B cell (primary cell): ENCODE data around the gene ZMYND15. TPM values are rescaled to one million over a fixed set of nuclear protein-coding genes. Genes with fewer than 3 reads are reported as not detected.

Source experiments
- ATAC-seq: fragments of 200-7000 bp; cut with Tn5 transposase; one replicate; pipeline ENCODE4 v1.10.0; 2021; ENCODE audit warnings: low read depth, mild to moderate bottlenecking, moderate number of reproducible peaks, moderate library complexity
- CTCF ChIA-PET: fragments of 350-600 bp; sonication (Branson Sonifier 250); formaldehyde crosslinking; loops from one replicate; lab custom pipeline; 2021; ENCODE audit warnings: antibody characterized with exemption, inconsistent platforms; lab: Charles Lee
- POLR2A ChIA-PET: fragments of 350-600 bp; sonication (Branson Sonifier 250); formaldehyde crosslinking; loops from one replicate; lab custom pipeline; 2021; ENCODE audit warnings: antibody characterized with exemption; lab: Charles Lee
- DNase-seq: peaks from one replicate; pipeline ENCODE4 v3.0.0; 2013
- H2AFZ ChIP-seq: 2 replicates; pipeline ENCODE4 v1.6.1; 2012; ENCODE audit warnings: mild to moderate bottlenecking, low read depth, low read length; ENCODE audit not compliant: insufficient read depth, poor library complexity, severe bottlenecking
- H3K27ac ChIP-seq, 2 donors: 1 replicate in 1 of 2; 2 replicates in 1 of 2; pipeline ENCODE4 v1.5.1; 2012 to 2013; ENCODE audit warnings: low read length in 2 of 2, mild to moderate bottlenecking in 2 of 2, moderate library complexity in 1 of 2
- H3K27me3 ChIP-seq, 4 experiments: fragments of 200-600 bp in 1 of 4; sonication (generic) in 1 of 4; replicated peaks in 1 of 4; 1 replicate in 2 of 4; 2 replicates in 2 of 4; pipeline versions ENCODE4 v1.6.1 to v1.7.0; 2013 to 2016; ENCODE audit warnings: low read length in 3 of 4, mild to moderate bottlenecking in 2 of 4, mixed read lengths in 1 of 4, moderate library complexity in 1 of 4; ENCODE audit not compliant: insufficient read depth in 4 of 4, control insufficient read depth in 3 of 4; ENCODE audit errors: control extremely low read depth in 1 of 4
- H3K36me3 ChIP-seq, 2 experiments: replicated peaks in 1 of 2; 1 replicate in 1 of 2; 2 replicates in 1 of 2; pipeline versions ENCODE4 v1.6.1 to v1.7.1; 2013; ENCODE audit warnings: low read length in 1 of 2; ENCODE audit not compliant: insufficient read depth in 2 of 2, control insufficient read depth in 1 of 2; ENCODE audit errors: control extremely low read depth in 1 of 2, extremely low read depth in 1 of 2
- H3K4me1 ChIP-seq, 2 donors: fragments of 200-600 bp in 1 of 2; sonication (generic) in 1 of 2; 1 replicate in 1 of 2; 2 replicates in 1 of 2; pipeline versions ENCODE4 v1.5.1 to v1.6.1; 2013 to 2017; ENCODE audit warnings: low read length in 2 of 2; ENCODE audit not compliant: control insufficient read depth in 2 of 2, insufficient read depth in 2 of 2
- H3K4me2 ChIP-seq: replicated peaks from 2 replicates; pipeline ENCODE3; 2012; ENCODE audit warnings: mild to moderate bottlenecking, low read depth, low read length; ENCODE audit not compliant: poor library complexity, severe bottlenecking
- H3K4me3 ChIP-seq, 5 experiments: fragments of 200-600 bp in 1 of 5; sonication (generic) in 1 of 5; 1 replicate in 3 of 5; 2 replicates in 2 of 5; pipeline versions ENCODE4 v1.5.1 to v1.7.0; 2011 to 2016; ENCODE audit warnings: low read length in 4 of 5, mild to moderate bottlenecking in 4 of 5, low read depth in 2 of 5, control low read depth in 1 of 5, moderate library complexity in 1 of 5; ENCODE audit not compliant: insufficient read depth in 1 of 5; ENCODE audit errors: control extremely low read depth in 1 of 5, extremely low read depth in 1 of 5
- H3K79me2 ChIP-seq: fragments of 200-600 bp; sonication (generic); one replicate; pipeline ENCODE4 v1.6.0; 2016; ENCODE audit warnings: low read length; ENCODE audit not compliant: control insufficient read depth, insufficient read depth
- H3K9ac ChIP-seq: fragments of 200-600 bp; sonication (generic); 2 replicates; pipeline ENCODE4 v1.6.1; 2017; ENCODE audit warnings: mild to moderate bottlenecking, low read length, moderate library complexity
- H3K9me3 ChIP-seq, 3 donors: one replicate each; pipeline versions ENCODE4 v1.6.1 to v1.7.1; 2013; ENCODE audit warnings: low read length in 2 of 3; ENCODE audit not compliant: control insufficient read depth in 2 of 3, insufficient read depth in 1 of 3; ENCODE audit errors: control extremely low read depth in 1 of 3
- H4K20me1 ChIP-seq: 2 replicates; pipeline ENCODE4 v1.6.0; 2012; ENCODE audit warnings: mild to moderate bottlenecking, low read length; ENCODE audit not compliant: insufficient read depth, control insufficient read depth, poor library complexity, severe bottlenecking
- H3K27ac Mint-ChIP-seq: one replicate; pipeline ENCODE4 v1.8.0; 2021; ENCODE audit warnings: mixed read lengths
- H3K27me3 Mint-ChIP-seq: one replicate; pipeline ENCODE4 v1.8.0; 2021; ENCODE audit warnings: mixed read lengths
- H3K4me1 Mint-ChIP-seq: one replicate; pipeline ENCODE4 v1.8.0; 2021; ENCODE audit warnings: mixed read lengths
- H3K4me3 Mint-ChIP-seq: one replicate; pipeline ENCODE4 v1.8.0; 2021; ENCODE audit warnings: mixed read lengths
- H3K9me3 Mint-ChIP-seq: one replicate; pipeline ENCODE4 v1.8.0; 2022; ENCODE audit warnings: mixed read lengths; ENCODE audit not compliant: insufficient read depth
- EZH2 ChIP-seq: IDR thresholded peaks from 2 replicates; pipeline ENCODE4 v1.6.1; 2012; ENCODE audit warnings: borderline replicate concordance, low read depth, mild to moderate bottlenecking, moderate library complexity, low read length; ENCODE audit not compliant: insufficient read depth, poor library complexity, severe bottlenecking
- WGBS: methylation state at CpG from one replicate; pipeline ENCODE4 v1.1.5; 2013; ENCODE audit warnings: missing lambda C conversion rate; ENCODE audit not compliant: insufficient coverage; 5-methylcytosine and 5-hydroxymethylcytosine counted together
- intact Hi-C: fragments of 100-400 bp; cut with micrococcal nuclease; formaldehyde crosslinking; loops from one replicate; pipeline ENCODE4 v1.10.0; 2022
- polyA plus RNA-seq: library from polyadenylated mRNA; depleted of rRNA; stranded (reverse); fragments of >200 nt; gene quantifications from 2 replicates; pipeline ENCODE4 v1.2.3, GENCODE V29; 2012
- total RNA-seq, 2 donors: library from RNA; stranded (reverse); fragments of 120-200 nt in 1 of 2; gene quantifications; 1 replicate in 1 of 2; 2 replicates in 1 of 2; pipeline versions ENCODE4 v1.2.3 to v1.2.4, GENCODE V29; 2013 to 2022
- TF ChIP-seq, protein P1 (sequence below): fragments of 200-600 bp; IDR thresholded peaks from one replicate; pipeline ENCODE4 v1.8.0; 2022; ENCODE audit warnings: antibody characterized with exemption, mild to moderate bottlenecking

The ZMYND15 gene
- total and polyA plus RNA-seq, 2 donors (not counting 1 experiment from before 2014, with no cell fraction given): 0.72 to 2.5 TPM

GRCh38 chr17:4719146-4719545 is 20.5 kb upstream of the ZMYND15 start:
- Mint-ChIP-seq H3K4me1 (peaks cover 21% of the 10 kb centered on the region), H3K9me3 (no peaks in the 10 kb centered on the region), H3K27me3 (no peaks in the 10 kb centered on the region), H3K27ac (no peak overlapping the region), H3K4me3 (no peak overlapping the region)
- Histone ChIP-seq H3K4me1 (peaks cover 14 to 23% of the 10 kb centered on the region in 2 donors), H3K27me3 (no peaks in the 10 kb centered on the region), H2AFZ (no peak overlapping the region), H3K4me2 (no peak overlapping the region), H4K20me1 (no peaks in the 10 kb centered on the region), H3K79me2 (peaks cover 12% of the 10 kb centered on the region), H3K9ac (no peak overlapping the region), H3K4me3 (no peak overlapping the region), H3K27ac (no peak overlapping the region), H3K36me3 (peaks cover 3 to 48% of the 10 kb centered on the region in 2 experiments), H3K9me3 (no peaks in the 10 kb centered on the region)
- DNase-seq: no peak
- intact Hi-C loops: no loop called here
- POLR2A ChIA-PET: no interaction called here
- CTCF ChIA-PET: no interaction called here
- no peak for TF ChIP-seq EZH2
- TF ChIP-seq, protein P1, sequence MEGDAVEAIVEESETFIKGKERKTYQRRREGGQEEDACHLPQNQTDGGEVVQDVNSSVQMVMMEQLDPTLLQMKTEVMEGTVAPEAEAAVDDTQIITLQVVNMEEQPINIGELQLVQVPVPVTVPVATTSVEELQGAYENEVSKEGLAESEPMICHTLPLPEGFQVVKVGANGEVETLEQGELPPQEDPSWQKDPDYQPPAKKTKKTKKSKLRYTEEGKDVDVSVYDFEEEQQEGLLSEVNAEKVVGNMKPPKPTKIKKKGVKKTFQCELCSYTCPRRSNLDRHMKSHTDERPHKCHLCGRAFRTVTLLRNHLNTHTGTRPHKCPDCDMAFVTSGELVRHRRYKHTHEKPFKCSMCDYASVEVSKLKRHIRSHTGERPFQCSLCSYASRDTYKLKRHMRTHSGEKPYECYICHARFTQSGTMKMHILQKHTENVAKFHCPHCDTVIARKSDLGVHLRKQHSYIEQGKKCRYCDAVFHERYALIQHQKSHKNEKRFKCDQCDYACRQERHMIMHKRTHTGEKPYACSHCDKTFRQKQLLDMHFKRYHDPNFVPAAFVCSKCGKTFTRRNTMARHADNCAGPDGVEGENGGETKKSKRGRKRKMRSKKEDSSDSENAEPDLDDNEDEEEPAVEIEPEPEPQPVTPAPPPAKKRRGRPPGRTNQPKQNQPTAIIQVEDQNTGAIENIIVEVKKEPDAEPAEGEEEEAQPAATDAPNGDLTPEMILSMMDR: no peak
- no peak for ATAC-seq
- WGBS: 85% methylated on average over 9 of the region's 10 CpGs

DNA sequence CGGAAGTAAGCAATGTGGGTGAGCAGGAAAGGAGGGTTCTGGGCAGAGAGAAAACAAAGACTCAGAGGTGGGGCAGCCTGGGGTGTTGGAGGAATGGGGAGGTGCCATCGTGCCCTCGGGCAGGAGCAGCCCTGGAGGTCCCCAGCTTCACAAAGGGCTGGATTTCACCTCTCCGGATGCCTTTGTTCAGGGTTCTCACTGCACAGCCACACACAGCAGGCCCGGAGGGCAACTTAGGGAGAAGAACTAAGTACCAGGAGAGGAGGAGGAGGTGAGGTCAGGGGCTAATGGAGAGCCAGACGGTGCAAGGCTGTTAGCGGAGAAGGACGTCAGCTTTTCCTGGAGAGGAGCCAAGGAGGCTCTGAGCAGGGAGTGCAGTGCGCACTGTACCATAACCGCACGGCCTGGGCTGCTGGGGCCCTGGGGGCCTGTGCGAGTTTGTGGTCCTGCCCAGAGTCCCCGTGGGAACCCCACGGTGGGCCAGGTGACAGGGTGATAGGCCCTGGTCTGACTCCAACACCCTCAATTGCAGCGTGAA is 19.9 kb upstream of the ZMYND15 start:
- Histone ChIP-seq H3K27me3 (no peaks in the 10 kb centered on the region), H3K4me2 (no peak overlapping the region), H3K9ac (no peak overlapping the region), H3K27ac (no peak overlapping the region), H3K4me3 (no peak overlapping the region), H3K4me1 (peaks cover 10 to 18% of the 10 kb centered on the region in 2 donors), H3K9me3 (no peaks in the 10 kb centered on the region), H3K36me3 (peaks cover 3 to 48% of the 10 kb centered on the region in 2 experiments), H2AFZ (no peak overlapping the region), H3K79me2 (peaks cover 12% of the 10 kb centered on the region), H4K20me1 (no peaks in the 10 kb centered on the region)
- no peaks in the 10 kb centered on the region for H3K9me3 Mint-ChIP-seq
- 71% methylated on average over 13 of the region's 15 CpGs for WGBS
- TF ChIP-seq EZH2: no peak
- TF ChIP-seq, protein P1: no peak
- H3K27ac Mint-ChIP-seq: peak overlapping the region; percentile 50
- ChIA-PET POLR2A (no interaction called here), CTCF (no interaction called here)
- intact Hi-C loops: no loop called here
- no peak for DNase-seq
- H3K27me3 Mint-ChIP-seq: no peaks in the 10 kb centered on the region
- H3K4me3 Mint-ChIP-seq: no peak overlapping the region
- ATAC-seq: no peak
- peaks cover 18% of the 10 kb centered on the region for H3K4me1 Mint-ChIP-seq
